BJ (cell line): ENCODE results near the gene MARK1. TPM values are rescaled to one million over a fixed set of nuclear protein-coding genes. Genes with fewer than 3 reads are reported as not detected.
"Not testable (repeated sequence)": the region's sequence is repeated elsewhere in the genome, so short reads cannot be mapped to it uniquely, and the experiment has no call there.

Experiments
- CTCF ChIA-PET: fragments of 350-600 bp; formaldehyde crosslinking; extraction: SDS; loops from one replicate; lab custom pipeline; 2021; ENCODE audit warnings: antibody characterized with exemption, inconsistent platforms; lab: Yijun Ruan, JAX
- POLR2A ChIA-PET: fragments of 300-600 bp; sonication (Branson Sonifier 250); formaldehyde crosslinking; extraction: SDS; loops from one replicate; lab custom pipeline; 2021; ENCODE audit warnings: antibody characterized with exemption; lab: Charles Lee
- DNase-seq: peaks from one replicate; pipeline ENCODE4 v3.0.0-alpha.2; 2011; ENCODE audit warnings: low read depth
- H3K27me3 ChIP-seq: 2 replicates; pipeline ENCODE4 v1.6.0; 2011; ENCODE audit warnings: low read length; ENCODE audit not compliant: control insufficient read depth, insufficient read depth
- H3K36me3 ChIP-seq: 2 replicates; pipeline ENCODE4 v1.5.1; 2011; ENCODE audit warnings: low read length; ENCODE audit not compliant: control insufficient read depth, insufficient read depth
- H3K4me3 ChIP-seq: 2 replicates; pipeline ENCODE4 v1.5.1; 2011; ENCODE audit warnings: low read depth, mild to moderate bottlenecking, control low read depth, low read length
- polyA plus RNA-seq: library from polyadenylated mRNA; depleted of rRNA; stranded (reverse); fragments of >200 nt; gene quantifications from 2 replicates; pipeline ENCODE4 v1.2.3, GENCODE V29; 2011
- TF ChIP-seq, protein P1 (sequence below): IDR thresholded peaks from 2 replicates; pipeline ENCODE4 v1.5.1; 2011; ENCODE audit warnings: low read depth, mild to moderate bottlenecking, control low read depth, inconsistent platforms, low read length, moderate library complexity; ENCODE audit not compliant: insufficient read depth

Gene MARK1
- polyA plus RNA-seq, 1 experiment, result 0.97 TPM

DNA sequence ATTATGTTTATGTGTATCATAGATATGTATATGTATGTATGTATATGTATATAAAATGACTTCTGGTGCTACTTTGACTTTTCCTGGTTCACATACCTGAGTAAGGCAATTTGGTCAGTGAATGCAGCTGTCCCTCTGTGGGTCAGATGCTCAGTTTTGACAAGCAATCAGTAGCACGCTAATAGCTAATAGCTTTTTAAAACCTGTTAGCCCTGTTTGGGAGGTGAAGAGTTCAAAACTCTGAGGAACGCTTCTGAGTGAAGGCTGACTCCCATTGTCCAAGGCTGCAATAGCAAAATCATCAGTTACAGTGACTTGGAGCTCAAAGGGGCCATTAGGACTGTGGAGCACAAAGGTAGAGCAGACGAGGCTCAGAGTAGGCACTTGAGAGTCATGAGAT, 67.2 kb downstream of the MARK1 start:
- TF ChIP-seq, protein P1, sequence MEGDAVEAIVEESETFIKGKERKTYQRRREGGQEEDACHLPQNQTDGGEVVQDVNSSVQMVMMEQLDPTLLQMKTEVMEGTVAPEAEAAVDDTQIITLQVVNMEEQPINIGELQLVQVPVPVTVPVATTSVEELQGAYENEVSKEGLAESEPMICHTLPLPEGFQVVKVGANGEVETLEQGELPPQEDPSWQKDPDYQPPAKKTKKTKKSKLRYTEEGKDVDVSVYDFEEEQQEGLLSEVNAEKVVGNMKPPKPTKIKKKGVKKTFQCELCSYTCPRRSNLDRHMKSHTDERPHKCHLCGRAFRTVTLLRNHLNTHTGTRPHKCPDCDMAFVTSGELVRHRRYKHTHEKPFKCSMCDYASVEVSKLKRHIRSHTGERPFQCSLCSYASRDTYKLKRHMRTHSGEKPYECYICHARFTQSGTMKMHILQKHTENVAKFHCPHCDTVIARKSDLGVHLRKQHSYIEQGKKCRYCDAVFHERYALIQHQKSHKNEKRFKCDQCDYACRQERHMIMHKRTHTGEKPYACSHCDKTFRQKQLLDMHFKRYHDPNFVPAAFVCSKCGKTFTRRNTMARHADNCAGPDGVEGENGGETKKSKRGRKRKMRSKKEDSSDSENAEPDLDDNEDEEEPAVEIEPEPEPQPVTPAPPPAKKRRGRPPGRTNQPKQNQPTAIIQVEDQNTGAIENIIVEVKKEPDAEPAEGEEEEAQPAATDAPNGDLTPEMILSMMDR, result no peak
- ChIA-PET POLR2A (no interaction called here), CTCF (no interaction called here)
- Histone ChIP-seq H3K36me3 (no peaks in the 10 kb centered on the region), H3K27me3 (no peaks in the 10 kb centered on the region), H3K4me3 (no peak overlapping the region)
- DNase-seq, result no peak

DNA sequence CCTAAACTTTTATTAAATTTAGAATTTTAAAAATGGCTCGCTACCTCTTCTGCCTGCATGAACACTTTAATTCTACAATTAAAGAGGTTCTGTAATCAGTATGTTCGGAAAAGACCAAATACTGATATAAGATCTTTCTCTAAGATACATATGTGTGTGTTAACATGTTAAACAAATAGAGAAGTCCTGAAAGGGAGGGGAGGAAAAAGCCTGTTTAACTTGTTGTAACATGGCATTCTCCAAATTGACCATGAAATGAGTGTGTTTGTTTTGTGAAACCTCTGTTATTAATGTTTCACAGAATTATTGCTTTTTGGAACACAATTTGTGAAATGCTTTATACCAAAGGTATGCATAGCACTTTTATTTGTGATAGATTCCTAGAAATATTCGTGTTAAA, 77.0 kb downstream of the MARK1 start:
- Histone ChIP-seq H3K27me3 (no peaks in the 10 kb centered on the region), H3K36me3 (no peaks in the 10 kb centered on the region), H3K4me3 (no peak overlapping the region)
- ChIA-PET POLR2A (no interaction called here), CTCF (no interaction called here)
- TF ChIP-seq, protein P1, result no peak
- DNase-seq, result no peak

DNA sequence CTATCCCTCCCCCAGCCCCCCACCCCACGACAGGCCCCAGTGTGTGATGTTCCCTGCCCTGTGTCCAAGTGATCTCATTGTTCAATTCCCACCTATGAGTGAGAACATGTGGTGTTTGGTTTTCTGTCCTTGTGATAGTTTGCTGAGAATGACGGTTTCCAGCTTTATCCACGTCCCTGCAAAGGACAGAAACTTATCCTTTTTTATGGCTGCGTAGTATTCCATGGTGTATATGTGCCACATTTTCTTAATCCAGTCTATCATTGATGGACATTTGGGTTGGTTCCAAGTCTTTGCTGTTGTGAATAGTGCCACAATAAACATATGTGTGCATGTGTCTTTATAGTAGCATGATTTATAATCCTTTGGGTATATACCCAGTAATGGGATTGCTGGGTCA, 77.7 kb downstream of the MARK1 start:
- CTCF ChIA-PET, H3K27me3 ChIP-seq, H3K36me3 ChIP-seq, POLR2A ChIA-PET, H3K4me3 ChIP-seq, DNase-seq: not testable (repeated sequence)

DNA sequence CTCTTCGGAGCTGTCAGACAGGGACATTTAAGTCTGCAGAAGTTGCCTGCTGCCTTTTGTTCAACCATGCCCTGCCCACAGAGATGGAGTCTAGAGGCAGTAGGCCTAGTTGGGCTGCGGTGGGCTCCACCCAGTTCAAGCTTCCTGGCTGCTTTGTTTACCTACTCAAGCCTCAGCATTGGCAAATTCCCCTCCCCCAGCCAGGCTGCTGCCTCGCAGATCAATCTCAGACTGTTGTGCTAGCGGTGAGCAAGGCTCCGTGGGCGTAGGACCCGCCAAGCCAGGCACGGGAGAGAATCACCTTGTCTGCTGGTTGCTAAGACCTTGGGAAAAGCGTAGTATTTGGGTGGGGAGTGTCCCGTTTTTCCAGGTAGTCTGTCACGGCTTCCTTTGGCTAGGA, 83.2 kb downstream of the MARK1 start:
- DNase-seq, H3K4me3 ChIP-seq, H3K27me3 ChIP-seq, H3K36me3 ChIP-seq, POLR2A ChIA-PET: not testable (repeated sequence)
- CTCF ChIA-PET, result interaction anchor here (1.1 kb wide), 1 partner anchor 10 kb away, joined by 6 read pairs; no protein-coding TSS in a partner anchor

DNA sequence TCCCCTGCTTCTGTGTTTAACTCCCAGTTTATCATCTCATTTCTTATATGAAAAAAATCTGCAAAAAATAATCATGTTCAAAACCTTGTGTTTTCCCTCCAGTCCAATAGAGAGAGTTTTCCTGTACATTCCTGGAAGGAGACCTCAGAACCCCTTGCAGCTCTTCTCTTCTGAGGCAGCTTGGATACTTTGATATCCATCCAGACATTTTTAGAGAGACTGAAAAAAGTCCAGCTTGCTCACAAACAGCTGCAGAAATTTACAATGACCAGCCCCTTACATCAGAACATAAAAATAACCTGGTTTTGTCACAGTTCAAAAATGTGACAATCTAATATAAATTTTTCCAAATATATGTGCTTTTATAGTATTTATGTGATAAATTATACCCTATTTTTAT, 88.9 kb downstream of the MARK1 start:
- TF ChIP-seq, protein P1, result no peak
- CTCF ChIA-PET, result no interaction called here
- no peaks in the 10 kb centered on the region for H3K27me3 ChIP-seq
- no peak for DNase-seq
- POLR2A ChIA-PET, result no interaction called here
- no peaks in the 10 kb centered on the region for H3K36me3 ChIP-seq
- H3K4me3 ChIP-seq, result no peak overlapping the region

DNA sequence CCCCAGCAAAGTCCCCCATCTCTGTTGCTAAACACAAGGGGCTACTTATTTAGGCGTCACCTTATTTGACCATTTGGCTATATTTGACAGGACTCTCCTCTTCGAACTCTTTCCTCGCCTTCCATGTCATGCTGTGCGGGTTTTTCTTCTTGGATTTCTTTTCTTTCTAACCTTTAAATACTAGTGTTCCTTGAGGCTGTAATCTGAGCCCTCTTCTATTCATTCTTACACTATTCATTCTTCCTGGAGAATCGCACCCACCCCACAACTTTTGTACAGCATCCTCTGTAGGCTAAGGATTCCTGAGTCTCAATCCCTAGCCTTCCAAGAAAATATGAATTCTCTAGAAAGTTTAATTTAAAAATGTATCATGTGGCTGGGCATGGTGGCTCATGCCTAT, 100.5 kb downstream of the MARK1 start:
- no peak overlapping the region for H3K4me3 ChIP-seq
- no peaks in the 10 kb centered on the region for H3K36me3 ChIP-seq
- no peak for DNase-seq
- POLR2A ChIA-PET, result no interaction called here
- TF ChIP-seq, protein P1, result no peak
- CTCF ChIA-PET, result no interaction called here
- no peaks in the 10 kb centered on the region for H3K27me3 ChIP-seq
